HG03439 (cell line): ENCODE results near the gene SYNJ2.
"Not testable (repeated sequence)": the region's sequence is repeated elsewhere in the genome, so short reads cannot be mapped to it uniquely, and the experiment has no call there.

Experiments used
- ATAC-seq: cut with Tn5 transposase; IDR thresholded peaks from one replicate; pipeline ENCODE4 v1.9.1; 2021; ENCODE audit warnings: mild to moderate bottlenecking, moderate library complexity; ENCODE audit not compliant: unreplicated experiment

SYNJ2 gene, protein sequence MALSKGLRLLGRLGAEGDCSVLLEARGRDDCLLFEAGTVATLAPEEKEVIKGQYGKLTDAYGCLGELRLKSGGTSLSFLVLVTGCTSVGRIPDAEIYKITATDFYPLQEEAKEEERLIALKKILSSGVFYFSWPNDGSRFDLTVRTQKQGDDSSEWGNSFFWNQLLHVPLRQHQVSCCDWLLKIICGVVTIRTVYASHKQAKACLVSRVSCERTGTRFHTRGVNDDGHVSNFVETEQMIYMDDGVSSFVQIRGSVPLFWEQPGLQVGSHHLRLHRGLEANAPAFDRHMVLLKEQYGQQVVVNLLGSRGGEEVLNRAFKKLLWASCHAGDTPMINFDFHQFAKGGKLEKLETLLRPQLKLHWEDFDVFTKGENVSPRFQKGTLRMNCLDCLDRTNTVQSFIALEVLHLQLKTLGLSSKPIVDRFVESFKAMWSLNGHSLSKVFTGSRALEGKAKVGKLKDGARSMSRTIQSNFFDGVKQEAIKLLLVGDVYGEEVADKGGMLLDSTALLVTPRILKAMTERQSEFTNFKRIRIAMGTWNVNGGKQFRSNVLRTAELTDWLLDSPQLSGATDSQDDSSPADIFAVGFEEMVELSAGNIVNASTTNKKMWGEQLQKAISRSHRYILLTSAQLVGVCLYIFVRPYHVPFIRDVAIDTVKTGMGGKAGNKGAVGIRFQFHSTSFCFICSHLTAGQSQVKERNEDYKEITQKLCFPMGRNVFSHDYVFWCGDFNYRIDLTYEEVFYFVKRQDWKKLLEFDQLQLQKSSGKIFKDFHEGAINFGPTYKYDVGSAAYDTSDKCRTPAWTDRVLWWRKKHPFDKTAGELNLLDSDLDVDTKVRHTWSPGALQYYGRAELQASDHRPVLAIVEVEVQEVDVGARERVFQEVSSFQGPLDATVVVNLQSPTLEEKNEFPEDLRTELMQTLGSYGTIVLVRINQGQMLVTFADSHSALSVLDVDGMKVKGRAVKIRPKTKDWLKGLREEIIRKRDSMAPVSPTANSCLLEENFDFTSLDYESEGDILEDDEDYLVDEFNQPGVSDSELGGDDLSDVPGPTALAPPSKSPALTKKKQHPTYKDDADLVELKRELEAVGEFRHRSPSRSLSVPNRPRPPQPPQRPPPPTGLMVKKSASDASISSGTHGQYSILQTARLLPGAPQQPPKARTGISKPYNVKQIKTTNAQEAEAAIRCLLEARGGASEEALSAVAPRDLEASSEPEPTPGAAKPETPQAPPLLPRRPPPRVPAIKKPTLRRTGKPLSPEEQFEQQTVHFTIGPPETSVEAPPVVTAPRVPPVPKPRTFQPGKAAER (N-terminal part only)

DNA sequence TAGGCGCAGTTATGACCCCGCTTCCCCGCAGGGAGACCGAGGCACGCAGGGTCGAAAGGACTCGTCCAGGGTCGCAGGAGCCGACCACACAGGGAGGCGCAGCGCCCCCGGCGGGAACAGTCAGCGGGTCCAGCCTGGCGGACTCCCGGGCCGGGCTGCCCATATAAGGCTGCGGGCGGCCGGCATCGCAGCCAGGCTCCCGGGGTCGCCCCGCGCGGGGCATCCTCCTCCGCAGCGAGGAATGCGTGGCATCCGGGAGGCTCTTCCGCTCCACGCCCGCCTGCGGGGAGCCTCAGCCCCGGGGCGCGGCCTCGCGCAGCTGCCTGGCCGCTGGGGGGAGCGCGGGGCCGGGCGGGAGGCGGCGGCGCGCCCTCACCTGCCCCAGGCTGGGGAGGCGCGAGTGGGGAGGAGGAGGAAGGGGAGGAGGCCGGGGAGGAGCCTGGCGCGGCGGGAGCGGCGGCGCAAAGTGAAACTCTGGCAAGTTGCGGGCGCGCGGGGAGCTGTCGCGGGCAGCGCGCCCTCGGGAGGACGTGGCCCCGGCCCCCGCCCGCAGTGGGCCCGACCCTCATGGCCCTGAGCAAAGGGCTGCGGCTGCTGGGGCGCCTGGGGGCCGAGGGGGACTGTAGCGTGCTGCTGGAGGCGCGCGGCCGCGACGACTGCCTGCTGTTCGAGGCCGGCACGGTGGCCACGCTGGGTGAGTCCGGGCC is at the start of gene SYNJ2:
TSS of gene SYNJ2 (plus strand) at position 469 of the 707 bp plus-strand sequence. CDS start at position 568, 99 bp downstream.
- ATAC-seq, result peak; percentile 78

DNA sequence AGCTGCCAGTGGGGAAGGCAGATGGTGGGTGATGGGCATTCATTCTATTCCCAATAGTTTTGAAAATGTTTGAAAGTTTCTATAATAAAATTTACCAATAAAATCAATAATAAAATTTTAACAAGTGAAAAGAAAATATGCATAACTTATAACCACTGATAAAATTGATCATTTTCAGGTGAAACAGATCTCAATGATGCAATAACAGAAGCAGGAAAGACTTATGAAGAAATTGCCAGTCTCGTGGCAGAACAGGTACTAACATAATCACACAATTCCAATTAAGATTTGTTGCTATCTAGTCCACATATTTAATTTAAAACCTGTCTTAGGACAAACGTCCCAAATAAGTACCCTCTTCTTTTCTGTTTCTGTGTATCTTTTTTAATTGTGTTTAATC is 45.9 kb upstream of the SYNJ2 start:
- no peak for ATAC-seq

DNA sequence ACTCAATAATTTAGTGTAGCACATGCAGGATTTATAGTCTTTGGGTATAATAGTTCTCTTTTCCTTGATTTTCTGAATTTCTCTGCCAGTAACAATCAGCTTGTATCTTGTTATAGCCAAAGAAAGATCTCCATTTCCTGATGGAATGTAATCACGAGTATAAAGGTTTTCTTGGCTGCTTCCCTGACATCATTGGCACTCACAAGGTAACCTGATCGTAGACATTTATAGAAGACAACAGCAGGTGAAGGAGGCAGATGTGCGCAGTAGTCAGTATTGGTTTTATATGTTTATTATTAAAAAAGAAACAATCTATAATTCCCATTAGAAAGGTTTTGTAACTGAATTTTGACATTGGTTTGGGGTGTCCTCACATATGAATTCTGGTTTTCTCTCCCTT is 44.3 kb upstream of the SYNJ2 start:
- no peak for ATAC-seq

DNA sequence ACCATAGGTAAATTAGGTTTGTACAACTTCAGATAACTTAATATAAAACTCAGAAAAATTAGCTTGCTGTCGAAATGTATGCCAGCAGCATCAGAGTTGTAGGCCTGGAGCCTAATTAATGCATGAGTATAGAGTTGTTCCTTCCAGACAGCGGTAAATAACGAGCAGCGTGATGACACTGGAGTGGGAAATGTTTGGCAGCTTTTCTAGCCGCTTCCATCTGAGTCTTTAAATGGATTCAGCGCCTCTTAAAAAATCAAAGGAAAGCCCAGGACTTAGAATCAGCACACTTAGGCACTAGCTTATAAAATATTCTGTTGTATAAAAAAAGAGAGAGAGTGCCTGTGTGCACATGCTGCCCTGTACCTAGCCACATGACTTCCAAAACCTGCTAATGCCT is 43.7 kb upstream of the SYNJ2 start:
- ATAC-seq, result no peak

DNA sequence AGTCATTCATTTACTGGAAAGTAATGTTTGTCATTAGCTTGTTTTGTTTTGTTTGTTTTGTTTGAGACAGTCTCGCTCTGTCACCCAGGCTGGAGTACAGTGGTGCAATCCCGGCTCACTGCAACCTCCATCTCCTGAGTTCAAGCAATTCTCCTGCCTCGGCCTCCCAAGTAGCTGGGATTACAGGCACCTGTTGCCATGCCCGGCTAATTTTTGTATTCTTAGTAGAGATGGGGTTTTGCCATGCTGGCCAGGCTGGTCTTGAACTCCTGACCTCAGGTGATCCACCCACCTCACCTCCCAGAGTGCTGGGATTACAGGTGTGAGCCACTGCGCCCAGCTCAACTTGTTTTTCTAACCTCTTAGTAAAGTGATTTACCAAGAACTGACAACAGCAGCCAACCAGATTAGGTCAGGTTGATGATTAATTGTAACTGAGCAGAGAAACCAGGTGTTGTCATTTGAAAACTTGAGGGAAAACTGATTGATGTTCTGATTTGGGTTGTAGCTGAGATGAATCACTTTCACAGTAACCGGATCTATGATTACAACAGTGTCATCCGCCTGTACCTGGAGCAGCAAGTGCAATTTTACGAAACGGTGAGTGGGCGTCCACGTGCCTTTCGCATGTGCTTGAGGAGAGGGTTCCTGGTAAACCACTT is 41.2 kb upstream of the SYNJ2 start:
- ATAC-seq, result not testable (repeated sequence)

DNA sequence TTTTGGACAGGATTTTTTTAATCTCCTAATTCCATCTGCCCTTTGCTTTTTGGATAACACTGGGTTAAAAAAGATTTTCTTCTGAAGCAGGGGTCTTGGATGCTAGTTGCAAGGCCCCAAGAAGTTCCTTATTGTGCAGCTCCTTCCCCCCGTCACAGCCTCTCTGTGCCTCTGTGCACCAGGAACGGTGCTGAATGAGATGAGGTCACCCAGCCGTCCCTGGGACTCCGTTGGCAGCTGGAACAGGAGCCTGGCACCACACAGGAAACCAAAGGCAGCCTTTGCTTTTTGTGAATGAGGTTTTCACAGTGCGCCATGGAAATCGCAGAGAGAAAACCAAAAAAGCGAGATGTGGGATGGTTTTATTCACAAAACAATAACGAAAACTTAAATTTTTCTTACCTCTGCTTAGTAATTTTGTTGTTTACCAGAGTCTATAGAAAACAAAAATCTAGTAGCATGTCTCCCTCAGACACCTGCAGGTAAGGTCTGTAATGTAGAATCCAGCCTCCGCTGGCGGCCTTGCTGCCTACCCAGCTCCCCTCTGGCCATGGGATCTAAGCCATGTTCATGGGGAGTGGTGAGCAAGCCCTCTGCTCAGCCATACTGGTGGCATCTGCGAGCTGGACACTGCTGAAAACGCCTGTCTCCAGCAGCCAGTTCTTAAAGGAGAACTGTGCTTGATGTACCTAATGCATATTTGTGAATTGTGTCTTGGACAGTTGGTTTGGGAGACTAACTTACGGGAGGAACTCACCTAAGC is 40.4 kb upstream of the SYNJ2 start:
- no peak for ATAC-seq

DNA sequence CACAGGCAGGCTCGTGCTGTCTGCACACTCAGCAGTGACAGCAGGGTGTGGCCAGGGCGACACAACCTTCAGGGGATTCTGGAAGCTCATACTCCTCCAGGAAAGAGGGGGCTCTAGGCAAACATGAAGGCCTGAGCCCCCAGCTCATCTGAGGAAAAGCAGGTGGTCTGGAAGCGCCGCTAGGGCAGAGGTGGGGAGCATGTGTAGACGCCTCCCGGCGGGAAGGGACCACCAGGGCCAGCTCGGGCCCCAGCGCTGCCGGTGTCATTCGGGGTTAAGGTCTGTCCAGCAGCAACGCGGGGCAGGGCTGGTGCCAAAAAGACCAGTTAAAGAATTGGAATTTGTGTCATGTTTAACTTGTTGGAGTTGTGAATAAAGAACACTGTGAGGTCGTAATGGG is 39.3 kb upstream of the SYNJ2 start:
- ATAC-seq, result no peak

DNA sequence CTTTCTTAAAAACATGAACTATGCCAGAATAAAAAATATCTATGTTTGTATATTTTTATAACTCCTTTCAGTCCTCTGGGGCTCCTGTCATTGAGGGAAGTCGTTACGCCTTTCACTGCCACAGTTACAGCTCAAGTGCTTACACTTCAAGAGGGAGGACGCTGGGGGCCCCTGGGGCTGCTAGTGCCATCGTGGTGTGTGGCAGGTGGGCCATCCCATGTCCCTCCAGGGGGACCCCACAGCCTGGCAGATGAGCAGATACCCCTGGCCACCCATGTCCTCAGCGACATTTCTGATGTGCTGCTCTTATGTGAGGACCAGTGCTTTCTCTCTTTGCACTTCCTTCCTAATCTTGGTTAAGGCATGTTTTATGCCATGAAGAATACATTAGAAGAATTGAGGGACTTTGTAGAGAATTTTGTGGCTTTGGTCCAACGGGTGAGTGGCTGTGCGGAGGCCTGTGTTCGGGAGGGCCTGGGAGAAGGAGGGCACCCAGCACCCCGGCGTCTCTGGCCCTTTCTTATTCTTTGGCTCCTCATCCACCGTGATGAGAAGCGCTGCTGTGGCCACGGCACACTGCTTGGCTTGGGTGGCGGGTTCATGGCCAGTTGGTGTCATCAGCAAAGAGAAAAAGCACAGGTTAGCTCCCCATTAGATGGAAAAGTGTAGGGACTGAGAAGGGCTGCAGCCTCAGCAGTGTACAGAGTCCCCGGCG is 38.3 kb upstream of the SYNJ2 start:
- no peak for ATAC-seq

DNA sequence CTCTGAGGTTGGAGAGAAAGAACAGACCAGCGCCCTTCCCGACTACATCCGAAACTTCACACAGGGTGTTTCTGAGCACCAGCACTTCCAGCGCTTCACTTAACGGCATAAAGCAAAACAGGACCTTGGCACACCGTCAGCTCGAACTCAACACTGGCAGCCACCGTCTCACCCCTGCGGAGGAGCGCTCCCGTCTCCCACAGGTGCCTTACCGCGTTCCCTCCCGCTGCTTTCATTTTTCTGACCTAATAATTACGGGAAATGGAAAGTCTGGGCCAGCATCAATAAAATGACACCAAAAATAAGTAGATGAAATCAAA is 37.7 kb upstream of the SYNJ2 start:
- no peak for ATAC-seq

DNA sequence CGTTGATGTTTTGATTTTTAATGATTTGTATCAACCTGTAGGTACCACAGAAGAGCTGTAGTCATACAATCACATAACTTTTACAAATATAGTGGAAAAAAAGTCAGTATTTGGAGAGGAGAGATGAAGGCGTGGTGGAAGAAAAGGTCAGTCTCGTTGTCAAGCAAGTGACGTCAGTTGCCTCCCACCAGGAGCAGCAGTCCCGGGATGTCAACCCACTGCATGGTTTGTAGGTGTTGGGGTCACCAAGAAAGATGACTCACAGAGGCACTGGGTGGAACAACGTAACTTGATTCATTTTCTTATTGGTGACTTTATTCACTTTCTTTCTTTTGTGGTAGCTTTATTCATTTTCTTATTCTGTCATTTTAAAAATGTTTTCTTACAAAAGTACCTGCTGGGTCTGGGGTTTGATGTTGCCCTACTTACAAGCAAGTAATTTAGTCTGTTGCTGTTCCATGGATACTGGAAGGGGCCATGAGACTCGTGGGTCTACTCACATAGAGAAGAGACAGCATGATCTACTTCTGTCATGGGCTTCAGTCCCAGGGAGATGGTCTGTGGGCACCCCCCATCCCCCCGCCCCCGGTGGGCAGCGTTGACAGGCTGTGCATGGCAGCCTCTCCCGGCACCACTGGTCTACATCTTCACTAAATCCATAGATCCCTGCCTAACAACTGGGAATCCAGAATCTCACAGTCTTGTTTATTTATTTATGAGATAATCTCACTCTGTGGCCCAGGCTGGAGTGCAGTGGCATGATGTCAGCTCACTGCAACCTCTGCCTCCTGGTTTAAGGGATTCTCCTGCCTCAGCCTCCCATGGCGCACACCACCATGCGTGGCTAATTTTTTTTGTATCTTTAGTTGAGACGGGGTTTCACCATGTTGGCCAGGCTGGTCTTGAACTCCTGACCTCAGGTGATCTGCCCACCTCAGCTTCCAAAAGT is 36.4 kb upstream of the SYNJ2 start:
- ATAC-seq, result no peak

DNA sequence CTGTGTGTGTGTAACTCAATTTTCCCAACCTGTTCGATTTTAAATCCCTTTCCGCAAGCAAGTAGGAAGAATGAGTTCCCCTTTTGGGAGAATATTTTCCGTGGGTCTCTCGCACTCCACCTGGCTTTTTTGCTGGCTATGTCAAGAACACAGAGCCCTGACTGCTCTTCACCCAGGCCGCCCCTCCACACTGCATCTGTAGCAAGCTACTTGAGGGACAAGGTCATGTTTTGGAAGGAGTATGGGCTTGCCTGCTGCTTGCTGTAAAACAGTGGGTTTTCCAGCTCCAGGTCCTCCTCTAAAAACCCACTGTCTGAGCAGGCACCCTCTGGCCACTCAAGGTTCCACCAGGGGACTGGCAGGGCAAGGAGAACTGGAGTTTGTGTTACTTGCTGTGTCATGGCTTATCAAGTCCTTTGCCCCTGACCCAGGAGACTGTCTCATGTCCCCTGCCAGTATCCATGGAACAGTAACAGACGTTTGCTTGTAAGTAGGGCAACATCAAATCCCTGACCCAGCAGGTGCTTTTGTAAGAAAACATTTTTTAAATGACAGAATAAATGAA is 35.5 kb upstream of the SYNJ2 start:
- no peak for ATAC-seq

DNA sequence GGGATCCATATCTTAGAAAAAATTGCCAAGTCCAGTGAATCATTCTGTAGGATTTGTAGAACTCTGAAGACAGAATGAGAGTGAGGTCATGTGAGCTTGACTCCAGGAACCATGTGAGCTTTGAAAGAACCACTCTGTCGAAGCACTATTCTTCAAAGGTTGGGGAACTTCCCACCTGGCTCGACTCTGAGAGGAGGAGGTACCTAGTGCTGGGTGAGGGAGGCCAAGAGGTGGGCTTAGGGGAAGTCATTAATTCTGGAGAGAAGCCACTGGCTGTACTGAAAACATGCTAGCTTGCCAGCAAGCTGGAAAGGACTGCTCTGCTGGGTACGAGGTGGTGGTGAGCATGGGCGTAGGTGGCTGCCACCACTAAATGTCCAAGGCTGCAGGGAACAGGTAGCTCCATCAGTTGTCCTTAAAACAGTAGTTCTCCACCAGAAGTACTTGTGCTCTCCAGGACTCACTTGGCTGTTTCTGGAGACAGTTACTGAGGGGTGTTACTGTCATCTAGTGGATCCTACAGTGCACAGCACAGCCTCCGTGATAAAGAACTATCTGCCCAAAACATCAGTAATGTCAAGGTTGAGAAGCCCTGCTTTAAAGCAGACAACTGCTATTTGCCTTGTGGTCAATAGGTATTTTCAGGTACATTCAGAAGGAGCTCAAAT is 34.7 kb upstream of the SYNJ2 start:
- no peak for ATAC-seq

DNA sequence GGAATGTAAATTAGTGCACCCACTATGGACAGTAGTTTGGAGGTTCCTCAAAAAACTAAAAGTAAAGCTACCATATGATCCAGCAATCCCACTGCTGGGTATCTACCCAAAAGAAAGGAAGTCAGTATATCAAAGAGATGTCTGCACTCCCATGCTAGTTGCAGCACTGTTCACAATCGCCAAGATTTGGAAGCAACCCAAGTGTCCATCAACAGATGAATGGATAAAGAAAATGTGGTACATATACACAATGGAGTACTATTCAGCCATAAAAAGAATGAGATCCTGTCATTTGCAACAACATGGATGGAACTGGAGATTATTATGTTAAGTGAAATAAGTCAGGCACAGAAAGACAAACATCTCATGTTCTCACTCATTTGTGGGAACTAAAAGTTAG is 30.8 kb upstream of the SYNJ2 start:
- not testable (repeated sequence) for ATAC-seq

DNA sequence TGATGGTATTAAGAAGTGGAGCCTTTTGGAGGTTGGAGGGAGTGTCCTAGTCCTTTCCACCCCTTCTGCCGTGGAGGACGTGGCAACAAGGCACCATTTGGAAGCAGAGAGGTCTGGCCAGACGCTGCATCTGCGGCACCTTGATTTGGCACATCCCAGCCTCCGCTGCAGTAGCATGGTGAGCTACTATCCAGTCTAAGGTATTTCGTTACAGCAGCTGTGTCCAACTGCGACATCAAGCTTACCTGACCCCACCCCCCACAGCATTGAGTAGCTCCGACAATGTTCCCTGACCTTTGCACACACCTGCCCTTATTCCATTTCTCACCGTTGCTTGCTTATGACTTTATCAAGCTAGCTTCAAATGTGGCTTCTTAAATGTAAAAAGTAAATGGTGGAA is 29.8 kb upstream of the SYNJ2 start:
- ATAC-seq, result no peak

DNA sequence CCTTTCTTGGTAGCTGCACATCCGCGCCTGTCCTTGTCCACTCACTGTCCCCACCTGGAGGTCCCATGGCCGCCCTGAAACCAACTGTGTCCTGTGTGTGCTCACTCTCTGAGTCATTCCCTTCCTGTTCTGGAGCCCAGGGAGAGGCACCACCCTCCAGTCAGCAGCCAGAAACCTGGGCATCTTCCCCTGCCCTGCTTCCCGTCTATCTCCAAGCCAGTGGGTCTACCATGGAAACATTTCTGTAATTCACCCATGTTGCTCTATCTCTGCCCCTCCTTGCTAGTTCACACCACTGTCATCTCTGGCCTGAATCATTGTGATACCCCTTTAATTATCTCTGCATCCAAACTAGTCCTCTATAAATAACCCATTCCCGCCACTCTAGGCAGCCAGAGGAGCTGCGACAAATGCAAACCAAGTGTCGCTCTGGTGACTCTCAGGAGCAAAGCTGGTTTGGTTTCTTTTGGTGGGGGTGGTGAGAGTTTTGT is 28.8 kb upstream of the SYNJ2 start:
- ATAC-seq, result no peak

DNA sequence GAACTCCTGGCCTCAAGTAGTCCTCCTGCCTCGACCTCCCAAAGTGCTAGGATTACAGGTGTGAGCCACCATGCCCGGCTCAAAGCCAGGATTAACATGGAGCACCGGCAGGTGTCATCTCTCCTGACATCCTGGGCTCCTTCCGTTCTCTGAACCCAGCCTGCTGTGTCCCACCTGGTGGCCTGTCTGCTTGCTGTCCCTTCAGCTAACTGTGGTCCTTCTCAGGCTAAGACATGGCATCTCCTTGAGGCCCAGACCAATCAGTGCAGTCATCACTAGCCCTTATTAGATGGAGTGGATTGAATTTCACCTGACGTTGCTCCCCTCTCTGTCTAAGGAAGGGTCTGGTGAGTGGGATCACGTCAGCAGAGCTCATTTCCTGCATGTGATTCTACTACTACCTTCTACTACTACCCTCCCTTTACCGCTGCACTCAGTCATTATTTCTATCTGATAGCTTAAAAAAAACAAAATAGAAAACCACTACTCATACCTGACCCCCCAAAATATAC is 28.0 kb upstream of the SYNJ2 start:
- ATAC-seq, result no peak
